ENCODE results near the gene ZBTB45. TPM values are rescaled to one million over a fixed set of nuclear protein-coding genes. Genes with fewer than 3 reads are reported as not detected.
A peak's percentile ranks its signal among the peaks of the same experiment; 100 is the strongest.

ZBTB45 gene
- total RNA-seq, 1 donor from 2014 or later, result 17.2 TPM

DNA sequence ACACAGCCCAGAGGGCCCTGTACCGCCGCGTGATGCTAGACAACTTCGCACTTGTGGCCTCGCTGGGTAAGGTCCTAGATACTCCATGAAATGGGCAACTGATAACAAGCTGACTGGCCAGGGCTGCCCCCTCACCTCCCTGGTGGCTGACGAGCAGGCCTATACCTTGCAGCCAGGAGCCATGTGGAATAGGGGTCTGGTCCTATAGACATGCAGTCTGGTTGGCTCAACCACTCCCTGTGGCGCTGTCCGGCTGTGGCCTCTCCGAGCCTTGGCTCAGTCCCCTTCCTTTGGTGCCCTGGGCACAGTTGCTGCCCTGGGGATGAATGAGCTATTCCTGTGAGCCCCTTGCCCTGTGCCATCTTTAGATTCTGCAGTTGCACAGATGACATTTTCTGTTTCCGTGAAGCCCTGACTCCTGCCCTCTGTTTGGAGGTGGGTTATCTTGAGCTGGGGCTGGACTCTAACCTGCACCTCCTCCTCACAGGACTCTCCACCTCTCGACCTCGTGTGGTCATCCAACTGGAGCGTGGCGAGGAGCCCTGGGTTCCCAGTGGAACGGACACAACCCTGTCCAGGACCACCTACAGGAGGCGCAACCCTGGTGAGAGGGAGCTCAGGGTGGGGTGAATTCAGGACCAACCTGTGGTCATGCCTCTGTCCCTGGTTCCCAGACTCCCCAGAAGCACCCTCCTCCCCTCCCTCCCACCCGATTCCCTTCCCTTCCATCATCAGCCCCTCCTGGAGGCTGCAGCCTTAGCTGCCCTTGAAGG, 50.2 kb downstream of the ZBTB45 start:
- DNase-seq (ENCODE audit: extremely low spot score, unreplicated experiment), result no peak

DNA sequence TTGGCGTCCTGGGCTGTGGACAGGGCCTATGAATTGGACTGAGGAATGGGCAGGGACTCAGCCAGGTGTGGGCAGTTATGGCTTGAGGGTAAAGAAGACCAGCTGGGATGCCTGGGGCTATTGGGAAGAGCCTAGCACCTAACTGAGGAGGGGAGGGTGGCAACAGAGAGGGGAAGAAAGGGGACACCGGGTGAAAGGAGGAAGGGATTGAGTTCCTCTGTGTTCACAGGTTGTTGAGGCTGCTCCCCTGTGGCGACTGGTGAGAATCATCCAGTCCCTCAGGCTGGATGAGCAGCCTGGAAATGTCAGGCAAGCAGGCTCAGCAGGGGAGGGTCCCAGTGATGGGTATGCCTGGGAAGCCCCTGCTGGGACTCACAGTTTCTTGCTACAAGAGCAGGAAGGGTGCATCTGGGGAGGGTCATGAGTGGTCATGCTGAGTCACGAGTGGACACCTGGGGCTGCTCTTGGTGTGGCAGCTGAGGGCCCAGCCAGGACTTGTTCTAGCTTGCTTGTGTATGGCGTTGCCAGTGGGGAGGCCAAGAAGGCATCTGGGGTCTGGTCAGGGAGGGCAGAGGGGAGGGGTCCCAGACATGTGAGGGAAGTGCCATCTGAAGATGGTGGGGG, 51.3 kb downstream of the ZBTB45 start:
- H3K36me3 Mint-ChIP-seq (ENCODE audit: unreplicated experiment), result peaks cover 11% of the 10 kb centered on the region
- no peaks in the 10 kb centered on the region for H3K9me3 Mint-ChIP-seq (ENCODE audit: unreplicated experiment)
- TF ChIP-seq, protein P1, sequence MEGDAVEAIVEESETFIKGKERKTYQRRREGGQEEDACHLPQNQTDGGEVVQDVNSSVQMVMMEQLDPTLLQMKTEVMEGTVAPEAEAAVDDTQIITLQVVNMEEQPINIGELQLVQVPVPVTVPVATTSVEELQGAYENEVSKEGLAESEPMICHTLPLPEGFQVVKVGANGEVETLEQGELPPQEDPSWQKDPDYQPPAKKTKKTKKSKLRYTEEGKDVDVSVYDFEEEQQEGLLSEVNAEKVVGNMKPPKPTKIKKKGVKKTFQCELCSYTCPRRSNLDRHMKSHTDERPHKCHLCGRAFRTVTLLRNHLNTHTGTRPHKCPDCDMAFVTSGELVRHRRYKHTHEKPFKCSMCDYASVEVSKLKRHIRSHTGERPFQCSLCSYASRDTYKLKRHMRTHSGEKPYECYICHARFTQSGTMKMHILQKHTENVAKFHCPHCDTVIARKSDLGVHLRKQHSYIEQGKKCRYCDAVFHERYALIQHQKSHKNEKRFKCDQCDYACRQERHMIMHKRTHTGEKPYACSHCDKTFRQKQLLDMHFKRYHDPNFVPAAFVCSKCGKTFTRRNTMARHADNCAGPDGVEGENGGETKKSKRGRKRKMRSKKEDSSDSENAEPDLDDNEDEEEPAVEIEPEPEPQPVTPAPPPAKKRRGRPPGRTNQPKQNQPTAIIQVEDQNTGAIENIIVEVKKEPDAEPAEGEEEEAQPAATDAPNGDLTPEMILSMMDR (IDR thresholded peaks at IDR 0.05), result no peak
- peak overlapping the region; percentile 80 for H3K4me3 Mint-ChIP-seq (ENCODE audit: unreplicated experiment)
- no peaks in the 10 kb centered on the region for H3K27me3 Mint-ChIP-seq (ENCODE audit: unreplicated experiment)
- no peak for DNase-seq (ENCODE audit: extremely low spot score, unreplicated experiment)
- peaks cover 16% of the 10 kb centered on the region for H3K4me1 Mint-ChIP-seq (ENCODE audit: unreplicated experiment)
- H3K27ac Mint-ChIP-seq (ENCODE audit: unreplicated experiment), result peak overlapping the region; percentile 50

More for the DNA sequence above, 50.2 kb downstream of the ZBTB45 start:
- no peak overlapping the region for H3K27ac Mint-ChIP-seq (ENCODE audit: unreplicated experiment)
- TF ChIP-seq, protein P1 (IDR thresholded peaks at IDR 0.05), result no peak
- H3K36me3 Mint-ChIP-seq (ENCODE audit: unreplicated experiment), result peaks cover 11% of the 10 kb centered on the region
- peak overlapping the region; percentile 80 for H3K4me3 Mint-ChIP-seq (ENCODE audit: unreplicated experiment)
- peaks cover 19% of the 10 kb centered on the region for H3K4me1 Mint-ChIP-seq (ENCODE audit: unreplicated experiment)
- no peaks in the 10 kb centered on the region for H3K27me3 Mint-ChIP-seq (ENCODE audit: unreplicated experiment)
- H3K9me3 Mint-ChIP-seq (ENCODE audit: unreplicated experiment), result no peaks in the 10 kb centered on the region

DNA sequence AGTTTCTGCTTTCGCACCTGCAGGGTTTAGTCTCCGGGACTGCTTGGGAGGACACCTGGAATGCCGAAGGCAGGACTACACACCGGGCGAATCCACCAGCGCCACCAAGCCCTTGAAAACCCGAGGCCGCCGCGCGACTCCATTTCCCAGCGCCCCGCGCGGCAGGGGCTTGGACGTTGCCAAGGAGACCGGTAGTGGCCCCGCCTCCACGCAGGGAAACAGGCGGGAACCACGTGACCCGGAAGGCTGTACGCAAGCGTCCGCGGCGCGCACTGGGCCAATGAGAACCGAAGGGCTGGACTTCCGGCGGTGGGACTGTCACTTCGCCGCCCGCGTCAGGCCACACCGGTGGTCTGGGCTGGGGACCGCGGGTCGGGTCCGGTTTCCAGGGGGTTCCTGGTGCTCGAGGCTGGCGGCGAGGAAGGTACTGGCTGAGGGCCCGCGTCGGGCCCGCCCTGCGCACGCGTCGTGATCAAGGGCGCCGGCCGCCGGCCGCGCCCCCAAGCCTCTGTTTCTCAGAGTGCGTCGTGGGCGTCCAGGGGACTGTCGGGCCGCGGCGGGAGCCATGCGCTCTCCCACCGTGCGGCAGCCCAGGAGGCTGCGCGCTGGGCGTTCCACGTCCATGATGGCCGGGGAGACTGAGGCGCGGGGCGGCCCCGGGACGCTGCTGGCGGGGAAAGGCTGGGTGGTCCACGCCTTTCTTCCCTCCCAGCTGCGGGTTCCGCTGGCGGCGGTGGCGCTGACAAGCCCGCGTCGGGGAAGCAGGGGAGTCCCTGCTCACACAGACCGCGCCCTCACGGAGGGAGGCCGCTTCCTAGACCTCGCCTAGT, 52.6 kb downstream of the ZBTB45 start, which contains the start of gene ZNF324:
Gene ZNF324 (plus strand): TSS at position 321 of the 830 bp plus-strand sequence. CDS start 2,106 bp downstream, outside the sequence.
- peaks cover 4% of the 10 kb centered on the region for H3K36me3 Mint-ChIP-seq (ENCODE audit: unreplicated experiment)
- peak; percentile 98 for DNase-seq (ENCODE audit: extremely low spot score, unreplicated experiment)
- no peaks in the 10 kb centered on the region for H3K27me3 Mint-ChIP-seq (ENCODE audit: unreplicated experiment)
- H3K4me1 Mint-ChIP-seq (ENCODE audit: unreplicated experiment), result peaks cover 16% of the 10 kb centered on the region
- H3K27ac Mint-ChIP-seq (ENCODE audit: unreplicated experiment), result peak within 1 kb of the TSS; percentile 57
- no peaks in the 10 kb centered on the region for H3K9me3 Mint-ChIP-seq (ENCODE audit: unreplicated experiment)
- TF ChIP-seq, protein P1 (IDR thresholded peaks at IDR 0.05), result no peak
- H3K4me3 Mint-ChIP-seq (ENCODE audit: unreplicated experiment), result peak within 1 kb of the TSS; percentile 80

DNA sequence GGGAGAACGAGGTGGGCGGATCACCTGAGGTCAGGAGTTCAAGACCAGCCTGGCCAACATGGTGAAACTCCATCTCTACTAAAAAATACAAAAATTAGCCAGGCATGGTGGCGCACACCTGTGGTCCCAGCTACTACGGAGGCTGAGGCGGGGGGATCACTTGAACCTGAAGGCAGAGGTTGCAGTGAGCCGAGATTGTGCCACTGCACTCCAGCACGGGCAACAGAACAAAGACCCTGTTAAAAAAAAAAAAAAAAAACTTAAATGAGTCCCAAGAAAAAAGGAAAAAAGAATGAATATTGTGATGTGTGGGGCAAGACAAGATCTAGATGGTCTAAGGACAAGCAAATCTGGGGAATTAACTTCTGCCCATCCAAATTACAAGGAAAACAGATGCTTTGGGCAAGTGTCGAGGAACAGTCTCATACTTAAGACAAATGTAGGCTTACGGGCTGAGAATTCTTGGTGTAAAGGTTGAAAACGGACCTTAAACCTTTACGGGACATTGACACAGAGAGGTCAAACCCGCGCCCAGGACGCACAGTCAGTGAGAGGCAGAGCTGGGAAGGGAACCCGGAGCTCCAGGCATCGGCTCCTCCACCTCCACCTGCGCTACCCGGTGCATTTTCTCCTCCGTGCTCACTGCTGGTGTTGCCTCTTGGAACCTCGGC, 53.4 kb downstream of the ZBTB45 start:
- Mint-ChIP-seq H3K4me3 (ENCODE audit: unreplicated experiment) (peak overlapping the region; percentile 80), H3K27me3 (ENCODE audit: unreplicated experiment) (no peaks in the 10 kb centered on the region), H3K36me3 (ENCODE audit: unreplicated experiment) (peaks cover 4% of the 10 kb centered on the region), H3K27ac (ENCODE audit: unreplicated experiment) (peak overlapping the region; percentile 27), H3K4me1 (ENCODE audit: unreplicated experiment) (peaks cover 16% of the 10 kb centered on the region), H3K9me3 (ENCODE audit: unreplicated experiment) (no peaks in the 10 kb centered on the region)
- no peak for DNase-seq (ENCODE audit: extremely low spot score, unreplicated experiment)
- TF ChIP-seq, protein P1 (IDR thresholded peaks at IDR 0.05), result no peak

Small RNAs within 50 kb of the gene (microRNA-seq; reads per million reads assigned to microRNA genes)
- not detected for gene MIR6807 (ENCODE audit: unreplicated experiment)

Other genes with a start within 250 kb of the ZBTB45 start
- 10.7 and 10.9 TPM in 2 replicates for gene ZNF8, start 240.9 kb downstream of the ZBTB45 start, total RNA-seq
- 28.7 and 36.2 TPM in 2 replicates for gene ERVK3-1, start 214.4 kb downstream of the ZBTB45 start, total RNA-seq
- 3.7 and 4.1 TPM in 2 replicates for gene ZSCAN22, start 192.8 kb downstream of the ZBTB45 start, total RNA-seq
- 39.8 and 40.0 TPM in 2 replicates for gene A1BG, start 166.3 kb downstream of the ZBTB45 start, total RNA-seq
- 1.4 and 2.7 TPM in 2 replicates for gene ZNF497, start 157.1 kb downstream of the ZBTB45 start, total RNA-seq
- gene ZNF837, start 138.8 kb downstream of the ZBTB45 start, total RNA-seq, result 2.5 and 3.0 TPM in 2 replicates
- gene RPS5, start 132.5 kb downstream of the ZBTB45 start, total RNA-seq, result 933 and 942 TPM in 2 replicates
- not detected in 2 replicates for gene RNF225, start 124.2 kb downstream of the ZBTB45 start, total RNA-seq
- gene ZNF584, start 111.2 kb downstream of the ZBTB45 start, total RNA-seq, result 11.8 and 12.1 TPM in 2 replicates
- 0.71 and 1.2 TPM in 2 replicates for gene ZNF132, start 79.7 kb downstream of the ZBTB45 start, total RNA-seq
- 7.4 and 8.2 TPM in 2 replicates for gene ZNF324B, start 68.2 kb downstream of the ZBTB45 start, total RNA-seq
- 12.9 and 14.8 TPM in 2 replicates for gene ZNF324, start 52.7 kb downstream of the ZBTB45 start, total RNA-seq
- gene ZNF446, start 43.5 kb downstream of the ZBTB45 start, total RNA-seq, result 15.5 and 15.9 TPM in 2 replicates
- 7.5 and 8.8 TPM in 2 replicates for gene SLC27A5, start 7.8 kb downstream of the ZBTB45 start, total RNA-seq
- 333 and 354 TPM in 2 replicates for gene TRIM28, start 24.3 kb upstream of the ZBTB45 start, total RNA-seq
- gene CHMP2A, start 35.3 kb upstream of the ZBTB45 start, total RNA-seq, result 130 and 132 TPM in 2 replicates
- gene UBE2M, start 38.8 kb upstream of the ZBTB45 start, total RNA-seq, result 76.2 and 78.3 TPM in 2 replicates
- gene MZF1, start 53.5 kb upstream of the ZBTB45 start, total RNA-seq, result 25.3 and 30.9 TPM in 2 replicates

Data from osteocyte (in vitro differentiated cells).